HS-5 (cell line): Measurements from ENCODE around the gene PTPRT.
"Not testable (repeated sequence)": the region's sequence is repeated elsewhere in the genome, so short reads cannot be mapped to it uniquely, and the experiment has no call there.

ENCODE experiments used
- DNase-seq: peaks from one replicate; pipeline ENCODE4 v3.0.0-alpha.2; 2012; ENCODE audit warnings: low read depth

The PTPRT gene

GRCh38 chr20:42281801-42282200 lies 907.9 kb downstream of the PTPRT start:
- no peak for DNase-seq

- no peak for DNase-seq
Measured at GRCh38 chr20:42276718-42277602, 912.7 kb downstream of the PTPRT start.

GRCh38 chr20:42274986-42275385 lies 914.7 kb downstream of the PTPRT start:
- no peak for DNase-seq

- no peak for DNase-seq
Measured at GRCh38 chr20:42272516-42272915, 917.2 kb downstream of the PTPRT start.

GRCh38 chr20:42270539-42270938 lies 919.2 kb downstream of the PTPRT start:
- DNase-seq, result no peak

GRCh38 chr20:42267793-42268384 lies 921.8 kb downstream of the PTPRT start:
- no peak for DNase-seq

GRCh38 chr20:42261766-42262270 lies 927.9 kb downstream of the PTPRT start:
- no peak for DNase-seq

- DNase-seq, result no peak
Measured at GRCh38 chr20:42260184-42260583, 929.5 kb downstream of the PTPRT start.

GRCh38 chr20:42259389-42259788 lies 930.3 kb downstream of the PTPRT start:
- no peak for DNase-seq

GRCh38 chr20:42258564-42259302 lies 931.0 kb downstream of the PTPRT start:
- no peak for DNase-seq

- DNase-seq, result no peak
Measured at GRCh38 chr20:42255821-42256220, 933.9 kb downstream of the PTPRT start.

- no peak for DNase-seq
Measured at GRCh38 chr20:42254673-42255072, 935.0 kb downstream of the PTPRT start.

- no peak for DNase-seq
Measured at GRCh38 chr20:42252116-42252515, 937.6 kb downstream of the PTPRT start.

- DNase-seq, result no peak
Measured at GRCh38 chr20:42218621-42219374, 970.9 kb downstream of the PTPRT start.

GRCh38 chr20:42214074-42214473 lies 975.6 kb downstream of the PTPRT start:
- no peak for DNase-seq

- DNase-seq, result no peak
Measured at GRCh38 chr20:42212391-42212790, 977.3 kb downstream of the PTPRT start.

- DNase-seq, result not testable (repeated sequence)
Measured at GRCh38 chr20:42206557-42206956, 983.1 kb downstream of the PTPRT start.

GRCh38 chr20:42204109-42204660 lies 985.5 kb downstream of the PTPRT start:
- DNase-seq, result no peak

GRCh38 chr20:42197599-42197998 lies 992.1 kb downstream of the PTPRT start:
- DNase-seq, result no peak

- no peak for DNase-seq
Measured at GRCh38 chr20:42193119-42193518, 996.6 kb downstream of the PTPRT start.

- DNase-seq, result no peak
Measured at GRCh38 chr20:42192321-42192720, 997.4 kb downstream of the PTPRT start.
